NCI-H187 (cell line): ENCODE data around the gene FMN1.

Experiments
- DNase-seq, 2 experiments: peaks; one replicate each; lab custom pipeline; 2025; lab: John Stamatoyannopoulos, UW

Gene FMN1

DNA sequence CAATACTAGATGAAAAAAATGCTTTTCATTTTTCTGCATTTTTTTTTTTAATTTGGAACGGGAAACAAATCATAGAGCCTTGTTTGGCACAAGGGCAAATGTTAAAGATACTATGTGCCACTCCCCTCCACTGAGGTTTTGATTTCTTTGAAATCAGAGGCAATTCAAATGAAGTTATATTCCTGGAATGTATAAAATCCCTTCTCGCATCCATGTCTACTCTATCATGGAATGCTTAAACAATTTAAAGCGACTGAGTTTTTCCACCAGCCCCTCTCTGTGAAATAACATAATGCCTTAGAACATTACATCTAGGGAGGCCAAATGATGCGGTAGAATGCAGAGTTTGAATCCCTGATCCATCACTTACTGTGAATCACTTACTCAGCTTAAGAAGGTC lies 69.7 kb downstream of the FMN1 start:
- DNase-seq: no peak

DNA sequence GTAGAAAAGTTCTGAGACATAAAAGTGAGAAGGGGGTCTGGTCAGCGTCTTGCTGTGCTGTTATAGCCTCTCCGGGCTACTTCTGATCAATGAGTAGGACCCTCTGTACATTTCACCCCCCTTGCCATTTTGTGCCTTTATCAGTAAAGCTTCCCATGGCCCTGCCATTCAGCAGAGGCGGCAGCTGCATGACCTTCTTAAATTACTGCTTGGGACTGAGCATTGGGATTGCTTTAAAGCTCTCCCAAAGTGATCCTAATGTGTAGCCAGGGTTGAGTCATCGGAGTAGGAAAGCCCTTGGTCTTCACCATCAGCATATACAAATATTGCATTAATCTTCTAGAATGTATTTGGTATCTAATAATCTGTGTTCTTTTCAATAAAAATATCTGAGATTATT lies 70.2 kb downstream of the FMN1 start:
- no peak for DNase-seq

GRCh38 chr15:33119865-33120264 lies 74.6 kb downstream of the FMN1 start:
- DNase-seq: no peak

DNA sequence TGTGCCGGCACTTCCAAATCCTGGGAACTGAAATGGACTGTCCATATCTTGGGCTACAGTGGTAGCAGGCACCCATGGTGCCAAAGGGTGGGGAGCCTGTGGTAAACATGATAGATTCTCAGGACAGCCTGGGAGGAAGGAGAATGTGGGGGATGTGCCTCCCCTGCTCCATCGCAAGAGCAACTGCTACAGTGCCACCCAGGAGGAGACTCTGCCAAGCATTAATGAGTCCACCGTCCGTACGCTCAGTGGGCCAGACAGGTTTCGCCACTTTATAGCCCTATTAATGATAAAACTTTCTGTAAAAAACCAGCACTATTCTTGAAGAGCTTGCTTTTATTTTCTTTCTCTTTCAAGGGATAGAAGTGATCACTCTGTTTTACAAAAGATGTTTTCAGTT lies 75.2 kb downstream of the FMN1 start:
- no peak for DNase-seq

GRCh38 chr15:33116198-33116597 lies 78.3 kb downstream of the FMN1 start:
- DNase-seq: no peak

DNA sequence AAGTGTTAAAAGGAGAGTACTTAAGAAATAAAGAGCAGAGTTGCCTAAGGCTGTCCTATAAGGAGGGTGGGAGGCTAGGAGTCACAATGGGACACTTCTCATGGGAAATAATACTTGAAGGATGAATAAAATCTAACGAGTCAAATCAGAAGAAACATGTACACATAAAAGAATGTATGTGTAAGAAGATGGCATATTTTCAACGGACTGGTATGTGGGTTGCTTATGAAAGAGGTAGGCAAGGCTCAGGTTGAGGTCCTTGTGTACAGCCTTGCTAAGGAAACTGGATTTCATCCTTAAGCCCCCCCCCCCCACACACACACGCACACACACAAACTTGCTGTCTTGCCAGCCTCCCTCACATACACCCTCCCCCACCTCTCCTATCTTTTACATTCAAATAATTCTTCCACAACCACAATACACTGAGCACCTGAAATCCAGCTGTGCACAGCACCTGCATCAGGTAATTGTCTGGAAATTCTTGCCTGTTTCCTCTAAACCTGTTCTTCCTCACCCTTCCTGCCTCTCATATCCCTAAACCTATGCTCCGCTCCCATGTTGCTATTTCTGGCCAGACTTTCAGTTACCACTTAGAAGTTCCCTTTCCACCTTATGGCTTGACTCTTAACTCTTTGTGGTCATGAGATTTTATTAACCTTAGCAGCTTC lies 79.2 kb downstream of the FMN1 start:
- DNase-seq: no peak

- no peak for DNase-seq
These were observed 80.2 kb downstream of the FMN1 start for GRCh38 chr15:33114374-33114717.

DNA sequence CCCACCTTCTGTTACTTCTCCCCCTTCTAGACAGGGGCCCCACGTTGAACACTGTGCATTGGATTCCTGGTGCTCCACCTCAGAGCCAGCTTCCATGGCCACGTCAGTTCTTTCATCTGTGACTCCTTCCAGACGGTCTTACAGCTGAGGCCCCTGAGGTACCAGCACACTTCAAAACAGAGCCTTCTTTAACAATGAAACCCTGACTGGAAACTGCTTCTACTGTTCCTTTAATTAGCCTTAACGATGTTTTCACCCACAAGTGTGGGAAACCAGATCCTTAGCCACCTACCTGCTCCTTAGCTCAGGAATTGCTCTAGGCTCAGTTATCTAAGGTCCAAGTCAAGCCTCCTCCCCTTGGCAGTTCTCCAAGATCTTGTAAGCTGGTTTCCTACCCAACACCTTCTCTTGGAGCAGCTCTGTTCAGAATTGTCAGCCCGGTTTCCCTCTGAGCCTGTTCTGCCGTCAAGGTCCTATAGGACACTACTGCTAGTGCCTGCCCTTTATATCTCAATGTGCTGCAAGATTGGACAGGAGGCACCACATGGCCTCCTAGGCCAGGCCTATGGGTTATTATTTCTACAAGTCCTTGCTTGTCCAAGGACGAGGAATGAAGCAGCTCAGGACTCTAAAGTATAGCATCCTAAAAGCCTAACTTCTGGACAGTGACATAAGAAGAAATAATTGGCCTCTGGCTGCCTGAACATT lies 80.7 kb downstream of the FMN1 start:
- no peak for DNase-seq

DNA sequence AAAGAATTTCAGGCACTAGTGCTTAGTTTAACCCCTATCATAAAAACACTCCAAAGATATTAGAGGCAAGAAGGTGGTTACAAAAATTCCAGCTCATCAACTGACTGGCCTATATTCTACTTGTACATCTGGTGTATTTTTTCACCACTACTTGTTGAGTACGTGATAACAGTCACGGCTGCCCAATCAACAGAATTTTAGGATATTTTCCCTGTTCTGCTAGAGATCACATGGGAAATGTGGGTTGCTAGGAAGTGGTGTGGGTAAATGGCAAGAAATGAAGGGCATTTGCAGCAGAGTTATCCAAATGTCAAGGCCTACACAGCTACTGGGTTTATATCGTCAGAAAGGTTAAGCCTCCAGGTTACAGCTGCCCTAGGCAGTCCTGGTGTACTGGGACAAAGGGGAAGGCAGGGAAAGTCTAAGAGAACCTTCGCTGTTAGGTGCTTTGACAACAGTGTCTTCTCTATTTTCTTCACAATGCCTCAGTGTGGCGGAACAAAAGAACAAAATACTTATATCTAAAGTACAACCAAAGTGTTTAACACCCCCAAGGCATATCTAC lies 81.9 kb downstream of the FMN1 start:
- no peak for DNase-seq

GRCh38 chr15:33111041-33111451 lies 83.5 kb downstream of the FMN1 start:
- no peak for DNase-seq

GRCh38 chr15:33109345-33109744 lies 85.2 kb downstream of the FMN1 start:
- no peak for DNase-seq

DNA sequence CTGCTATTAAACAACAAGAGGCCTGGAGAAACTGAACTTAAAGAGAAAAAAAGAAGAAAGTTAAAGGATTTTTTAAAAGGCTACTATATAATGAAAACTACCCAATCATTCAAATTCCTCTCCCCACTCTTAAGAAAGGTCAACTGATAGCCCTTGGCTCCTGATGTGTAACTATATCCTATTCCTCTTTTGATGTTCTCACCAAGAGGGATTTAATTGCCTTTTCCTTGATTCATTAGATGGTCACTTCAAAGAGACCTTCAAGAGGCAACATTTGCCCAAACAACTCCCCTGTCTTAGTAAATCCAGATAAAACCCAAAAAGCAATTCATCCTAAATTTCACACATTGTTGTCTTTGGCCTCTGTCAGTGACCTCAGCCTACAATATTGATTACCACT lies 86.0 kb downstream of the FMN1 start:
- no peak for DNase-seq

GRCh38 chr15:33107950-33108349 lies 86.6 kb downstream of the FMN1 start:
- DNase-seq: no peak

- DNase-seq: no peak
These were observed 90.3 kb downstream of the FMN1 start for GRCh38 chr15:33104212-33104611.

- no peak for DNase-seq
These were observed 93.5 kb downstream of the FMN1 start for GRCh38 chr15:33101036-33101435.

DNA sequence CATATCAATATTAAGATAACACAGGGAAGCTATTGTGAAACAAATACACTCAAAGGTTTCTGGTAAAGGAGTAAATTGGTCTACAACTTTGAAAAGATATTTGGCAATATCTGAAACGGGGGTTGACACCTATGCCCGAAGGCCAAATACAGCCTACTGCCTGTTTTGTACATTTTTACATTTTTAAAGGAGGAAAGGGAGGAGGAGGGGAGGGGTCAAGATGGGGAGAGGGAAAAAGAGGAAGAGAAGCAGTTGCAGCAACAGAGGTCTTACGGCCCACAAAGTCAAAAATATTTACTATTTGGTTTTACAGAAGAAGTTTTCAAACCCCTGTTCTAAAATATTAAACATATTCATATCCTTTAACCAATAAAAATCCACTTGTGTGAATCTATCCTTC lies 94.2 kb downstream of the FMN1 start:
- no peak for DNase-seq

DNA sequence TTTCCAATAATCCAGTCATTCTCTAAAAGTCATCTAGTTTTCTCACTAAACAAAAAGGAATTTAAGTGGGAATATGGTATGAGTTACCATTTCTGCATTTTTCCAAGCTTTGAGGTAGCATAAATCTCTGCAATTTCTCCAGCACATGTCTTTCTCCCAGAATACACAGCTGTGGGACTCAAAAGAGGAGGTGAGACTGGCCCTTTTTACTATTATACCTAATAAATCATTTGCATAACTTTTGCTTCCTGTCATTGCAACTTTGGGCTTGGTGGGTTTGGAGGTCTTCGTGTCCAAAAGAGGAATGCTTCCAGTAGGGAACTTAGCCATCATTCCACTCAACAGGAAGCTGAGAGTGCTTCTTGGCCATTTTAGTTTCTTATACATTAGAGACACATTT lies 94.8 kb downstream of the FMN1 start:
- DNase-seq: no peak

DNA sequence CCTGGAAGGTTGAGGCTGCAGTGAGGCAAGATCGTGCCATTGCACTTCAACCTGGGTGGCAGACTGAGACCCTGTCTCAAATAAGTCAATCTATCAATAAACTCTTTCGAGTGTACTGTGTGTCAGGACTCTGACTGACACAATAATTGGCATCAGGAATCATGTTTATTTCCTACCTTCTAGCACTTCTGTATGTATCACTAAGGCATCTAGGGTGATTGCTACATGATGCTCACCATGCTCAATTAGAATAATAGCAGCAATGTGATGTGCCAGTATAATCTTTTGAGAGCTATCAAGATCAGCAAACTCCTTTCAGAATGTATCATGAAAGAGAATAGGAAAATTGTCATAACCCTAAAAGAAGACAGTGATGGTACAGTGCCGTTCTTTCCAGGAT lies 95.3 kb downstream of the FMN1 start:
- no peak for DNase-seq

GRCh38 chr15:33098094-33099058 lies 96.1 kb downstream of the FMN1 start:
- DNase-seq: no peak

DNA sequence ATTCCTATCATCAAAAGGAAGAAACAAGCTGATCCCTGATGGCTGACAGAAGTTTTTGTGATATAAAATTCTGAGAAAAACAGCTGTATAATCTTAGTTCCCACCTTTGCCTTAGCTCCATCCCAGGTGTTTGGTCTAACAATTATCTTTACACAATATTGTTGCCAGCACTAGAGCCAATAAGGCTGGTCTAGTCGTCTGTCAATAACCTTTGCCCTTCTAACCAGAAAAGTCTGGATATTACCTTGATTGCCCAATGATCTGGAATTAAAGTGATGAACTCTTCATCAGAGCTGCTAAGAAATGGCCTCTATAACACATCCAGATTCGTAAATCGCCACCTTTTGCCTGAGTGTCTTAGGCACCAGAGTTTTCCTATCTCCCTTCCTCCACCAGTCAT lies 98.4 kb downstream of the FMN1 start:
- DNase-seq: no peak

- DNase-seq: no peak
These were observed 98.9 kb downstream of the FMN1 start for GRCh38 chr15:33095641-33096040.

- no peak for DNase-seq
These were observed 100.2 kb downstream of the FMN1 start for GRCh38 chr15:33094336-33094735.

DNA sequence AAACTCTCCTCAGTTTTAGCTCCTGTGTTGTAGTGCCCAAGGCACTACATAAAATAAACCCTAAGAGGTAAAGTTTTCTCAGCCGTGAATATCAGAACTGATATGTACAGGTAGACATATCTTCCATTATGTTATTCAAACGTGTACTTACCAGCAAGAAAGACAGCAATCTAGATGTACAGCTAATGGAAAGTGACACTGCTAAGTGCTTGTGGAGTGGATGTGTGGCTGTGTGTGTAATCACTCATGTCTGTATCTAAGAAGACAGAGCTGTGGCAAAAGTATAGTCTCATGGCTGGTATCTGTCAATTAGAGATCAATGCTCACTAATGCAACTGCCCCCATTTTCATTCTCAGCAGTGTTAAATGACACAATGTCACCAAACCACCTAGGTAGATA lies 101.3 kb downstream of the FMN1 start:
- DNase-seq: peak in 1 of 2 experiments; percentile 34
